Activated CD4-positive, alpha-beta T cell treated with anti-CD3 and anti-CD28 coated beads for 1 hour (primary cell): ENCODE results near the gene UTS2.

Source experiments
- DNase-seq: peaks from one replicate; pipeline ENCODE4 v3.0.0-alpha.2; 2020

The UTS2 gene

DNA sequence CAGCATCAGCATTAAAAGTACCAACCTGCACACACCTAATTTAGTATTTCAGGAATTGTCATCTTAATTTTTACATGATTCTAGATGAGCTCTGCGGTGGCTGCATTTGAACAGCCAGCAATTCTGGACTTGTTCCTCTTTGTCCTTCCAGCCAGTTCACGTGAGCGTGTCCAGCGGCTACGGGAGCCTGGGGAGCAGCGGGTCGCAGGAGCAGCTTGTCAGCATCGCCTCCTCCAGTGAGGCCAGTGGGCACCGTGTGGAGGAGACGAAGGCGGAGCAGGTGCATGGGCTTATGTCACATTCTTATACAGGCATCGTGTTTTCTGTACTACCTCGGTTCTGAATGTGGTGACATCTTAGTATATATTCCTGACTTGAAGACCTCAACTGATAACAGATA lies 43.1 kb downstream of the UTS2 start:
- no peak for DNase-seq

DNA sequence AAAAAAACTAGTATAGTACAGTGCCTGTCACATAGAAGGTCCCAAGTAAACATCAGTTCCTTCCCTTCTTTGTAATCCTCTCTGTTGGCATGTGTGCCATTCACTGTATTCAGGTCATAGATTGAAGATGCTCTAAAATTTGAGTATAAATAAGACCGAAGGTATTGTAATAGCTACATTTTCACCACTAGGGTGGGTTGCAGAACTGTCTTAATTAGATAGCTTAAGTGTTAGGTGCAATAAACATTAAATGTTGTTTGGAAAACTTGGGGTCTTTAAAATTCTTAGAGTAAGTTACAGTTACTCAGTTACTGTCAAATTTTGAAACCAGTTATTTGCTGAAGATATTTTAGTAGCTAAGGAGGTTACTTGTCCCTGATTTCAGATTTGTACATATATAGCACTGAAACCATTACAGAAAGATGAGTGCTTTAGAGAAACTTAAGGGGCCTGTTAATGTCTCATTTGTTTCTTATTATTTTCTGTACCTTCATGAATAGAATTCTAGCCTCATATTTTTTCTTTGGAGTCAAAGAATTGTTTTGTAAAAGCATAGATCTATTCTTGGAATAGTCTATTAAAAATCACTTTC lies 44.5 kb downstream of the UTS2 start:
- DNase-seq = no peak

- DNase-seq = no peak
Observed at GRCh38 chr1:7805460-7805859, 47.4 kb downstream of the UTS2 start.
